GM21825 (cell line): ENCODE measurements around the gene POLD3.

Experiments used
- ATAC-seq: cut with Tn5 transposase; IDR thresholded peaks from one replicate; pipeline ENCODE4 v1.9.1; 2021; ENCODE audit warnings: mild to moderate bottlenecking, moderate library complexity; ENCODE audit not compliant: unreplicated experiment

Gene POLD3

GRCh38 chr11:74672332-74672955, 80.1 kb downstream of the POLD3 start:
- no peak for ATAC-seq

- no peak for ATAC-seq
Measured at GRCh38 chr11:74672956-74673692, 80.7 kb downstream of the POLD3 start.

- ATAC-seq, result no peak
Measured at GRCh38 chr11:74673693-74674360, 81.4 kb downstream of the POLD3 start.

- no peak for ATAC-seq
Measured at GRCh38 chr11:74675761-74676160, 83.4 kb downstream of the POLD3 start.

- ATAC-seq, result no peak
Measured at GRCh38 chr11:74676596-74676995, 84.2 kb downstream of the POLD3 start.

- ATAC-seq, result no peak
Measured at GRCh38 chr11:74677131-74677530, 84.7 kb downstream of the POLD3 start.

- ATAC-seq, result no peak
Measured at GRCh38 chr11:74678041-74678440, 85.7 kb downstream of the POLD3 start.

- ATAC-seq, result no peak
Measured at GRCh38 chr11:74678591-74679512, 86.5 kb downstream of the POLD3 start.

GRCh38 chr11:74679513-74679865, 87.1 kb downstream of the POLD3 start:
- no peak for ATAC-seq

- no peak for ATAC-seq
Measured at GRCh38 chr11:74680035-74680671, 87.8 kb downstream of the POLD3 start.

GRCh38 chr11:74680703-74681531, 88.5 kb downstream of the POLD3 start:
- no peak for ATAC-seq

GRCh38 chr11:74681686-74682651, 89.6 kb downstream of the POLD3 start:
- ATAC-seq, result no peak

GRCh38 chr11:74682731-74683278, 90.4 kb downstream of the POLD3 start:
- ATAC-seq, result no peak

GRCh38 chr11:74683279-74683871, 91.0 kb downstream of the POLD3 start:
- no peak for ATAC-seq

GRCh38 chr11:74683941-74684481, 91.6 kb downstream of the POLD3 start:
- ATAC-seq, result no peak

GRCh38 chr11:74684661-74685060, 92.3 kb downstream of the POLD3 start:
- ATAC-seq, result no peak

- ATAC-seq, result no peak
Measured at GRCh38 chr11:74685338-74685737, 93.0 kb downstream of the POLD3 start.

GRCh38 chr11:74685905-74686304, 93.5 kb downstream of the POLD3 start:
- no peak for ATAC-seq
